A673 (cell line): ENCODE data around the gene WNT7A. TPM values are rescaled to one million over a fixed set of nuclear protein-coding genes. Genes with fewer than 3 reads are reported as not detected.

ENCODE experiments used
- BruUV-seq: library from RNA; stranded (reverse); fragments of 400-500 nt; replicated peaks from 2 replicates; lab custom pipeline; 2021; lab: Mats Ljungman, UMichigan
- CTCF ChIA-PET: fragments of 300-600 bp; sonication (Branson Sonifier 250); formaldehyde crosslinking; loops from one replicate; lab custom pipeline; 2022; ENCODE audit warnings: antibody characterized with exemption; lab: Charles Lee
- POLR2A ChIA-PET: fragments of 300-600 bp; sonication (Branson Sonifier 250); formaldehyde crosslinking; loops from one replicate; lab custom pipeline; 2022; ENCODE audit warnings: antibody characterized with exemption; ENCODE audit not compliant: low non-redundant PET; lab: Charles Lee
- DNase-seq: peaks from one replicate; pipeline ENCODE4 v3.0.0-alpha.2; 2015; ENCODE audit warnings: low spot score
- H3K27ac ChIP-seq: fragments of 200-600 bp; sonication (generic); 2 replicates; pipeline ENCODE4 v1.5.1; 2016; ENCODE audit warnings: mixed run types, low read depth, mild to moderate bottlenecking, mixed read lengths, antibody characterized with exemption, low read length; ENCODE audit not compliant: poor library complexity, severe bottlenecking
- H3K27me3 ChIP-seq: fragments of 200-600 bp; sonication (generic); replicated peaks from 2 replicates; pipeline ENCODE4 v1.6.1; 2017; ENCODE audit warnings: mixed run types, low read depth, mild to moderate bottlenecking, mixed read lengths, antibody characterized with exemption, low read length; ENCODE audit not compliant: insufficient read depth, poor library complexity
- H3K36me3 ChIP-seq: fragments of 200-600 bp; sonication (generic); 2 replicates; pipeline ENCODE4 v1.6.1; 2016; ENCODE audit warnings: mixed run types, mild to moderate bottlenecking, mixed read lengths, antibody characterized with exemption, low read length; ENCODE audit not compliant: insufficient read depth, poor library complexity, severe bottlenecking
- H3K4me1 ChIP-seq: fragments of 200-600 bp; sonication (generic); 2 replicates; pipeline ENCODE4 v1.6.1; 2017; ENCODE audit warnings: mixed run types, mild to moderate bottlenecking, mixed read lengths, antibody characterized with exemption, low read length; ENCODE audit not compliant: insufficient read depth, poor library complexity, severe bottlenecking
- H3K4me3 ChIP-seq: fragments of 200-600 bp; sonication (generic); 2 replicates; pipeline ENCODE4 v1.5.1; 2016; ENCODE audit warnings: low read depth, mixed run types, mild to moderate bottlenecking, mixed read lengths, low read length; ENCODE audit not compliant: poor library complexity, severe bottlenecking
- H3K9me3 ChIP-seq: fragments of 200-600 bp; sonication (generic); 2 replicates; pipeline ENCODE4 v1.6.1; 2016; ENCODE audit warnings: mixed run types, low read depth, mild to moderate bottlenecking, mixed read lengths, antibody characterized with exemption, low read length; ENCODE audit not compliant: poor library complexity, severe bottlenecking
- EZH2 ChIP-seq: fragments of 200-600 bp; sonication (generic); IDR thresholded peaks from 2 replicates; pipeline ENCODE4 v1.6.1; 2017; ENCODE audit warnings: borderline replicate concordance, low read depth, mild to moderate bottlenecking, mixed read lengths, antibody characterized with exemption, low read length; ENCODE audit not compliant: poor library complexity, severe bottlenecking
- intact Hi-C: fragments of 100-400 bp; cut with micrococcal nuclease; formaldehyde crosslinking; loops from one replicate; pipeline ENCODE4 v1.10.0; 2022; ENCODE audit not compliant: unreplicated experiment
- total RNA-seq: library from RNA; stranded (reverse); gene quantifications from 2 replicates; pipeline ENCODE4 v1.2.3, GENCODE V29; 2021
- TF ChIP-seq, protein P1 (sequence below): fragments of 300-800, 200-600 bp; sonication (generic); conservative IDR thresholded peaks from 2 replicates; pipeline ENCODE4 v1.5.1; 2017; ENCODE audit warnings: low read depth, mild to moderate bottlenecking, antibody characterized with exemption, low read length, moderate library complexity, mixed read lengths

The WNT7A gene
- total RNA-seq, 1 experiment from 2014 or later: not detected

DNA sequence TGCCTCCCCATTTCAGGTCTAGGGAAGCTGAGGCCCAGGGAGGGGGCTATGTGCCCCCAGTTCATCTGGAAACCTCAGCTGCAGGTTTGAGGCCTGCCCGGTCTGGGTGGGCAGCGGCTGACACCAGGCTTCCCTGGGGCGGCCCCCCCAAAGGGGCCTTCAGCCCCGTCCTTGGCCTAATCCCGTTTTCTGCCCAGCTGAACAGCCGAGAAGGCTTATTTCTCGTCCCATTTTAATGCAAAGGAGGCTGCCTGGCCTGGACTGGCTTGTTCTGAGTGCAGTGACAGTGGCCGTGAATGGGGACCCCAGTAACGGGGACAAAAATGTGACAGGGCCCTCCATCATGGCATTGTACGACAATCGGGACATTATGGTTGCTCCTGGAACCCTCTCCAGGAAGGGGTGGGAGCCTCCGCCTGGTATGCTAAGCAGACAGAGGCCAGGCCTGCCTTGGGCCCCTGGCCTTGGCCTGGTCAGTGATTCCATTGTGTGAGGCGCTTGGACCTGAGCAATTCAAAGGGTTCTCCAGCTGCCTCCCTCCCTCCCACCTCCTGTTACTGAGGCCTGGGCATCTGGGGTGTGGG lies 93.9 kb downstream of the WNT7A start:
- intact Hi-C loops: no loop called here
- no peaks in the 10 kb centered on the region for H3K9me3 ChIP-seq
- H3K36me3 ChIP-seq: no peaks in the 10 kb centered on the region
- H3K4me3 ChIP-seq: no peak overlapping the region
- H3K27ac ChIP-seq: no peak overlapping the region
- POLR2A ChIA-PET: no interaction called here
- no peak for DNase-seq
- peaks cover 51% of the 10 kb centered on the region for H3K27me3 ChIP-seq
- CTCF ChIA-PET: no interaction called here
- no peak for TF ChIP-seq EZH2
- TF ChIP-seq, protein P1, sequence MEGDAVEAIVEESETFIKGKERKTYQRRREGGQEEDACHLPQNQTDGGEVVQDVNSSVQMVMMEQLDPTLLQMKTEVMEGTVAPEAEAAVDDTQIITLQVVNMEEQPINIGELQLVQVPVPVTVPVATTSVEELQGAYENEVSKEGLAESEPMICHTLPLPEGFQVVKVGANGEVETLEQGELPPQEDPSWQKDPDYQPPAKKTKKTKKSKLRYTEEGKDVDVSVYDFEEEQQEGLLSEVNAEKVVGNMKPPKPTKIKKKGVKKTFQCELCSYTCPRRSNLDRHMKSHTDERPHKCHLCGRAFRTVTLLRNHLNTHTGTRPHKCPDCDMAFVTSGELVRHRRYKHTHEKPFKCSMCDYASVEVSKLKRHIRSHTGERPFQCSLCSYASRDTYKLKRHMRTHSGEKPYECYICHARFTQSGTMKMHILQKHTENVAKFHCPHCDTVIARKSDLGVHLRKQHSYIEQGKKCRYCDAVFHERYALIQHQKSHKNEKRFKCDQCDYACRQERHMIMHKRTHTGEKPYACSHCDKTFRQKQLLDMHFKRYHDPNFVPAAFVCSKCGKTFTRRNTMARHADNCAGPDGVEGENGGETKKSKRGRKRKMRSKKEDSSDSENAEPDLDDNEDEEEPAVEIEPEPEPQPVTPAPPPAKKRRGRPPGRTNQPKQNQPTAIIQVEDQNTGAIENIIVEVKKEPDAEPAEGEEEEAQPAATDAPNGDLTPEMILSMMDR: no peak
- no TSS peak for BruUV-seq
- H3K4me1 ChIP-seq: no peaks in the 10 kb centered on the region

DNA sequence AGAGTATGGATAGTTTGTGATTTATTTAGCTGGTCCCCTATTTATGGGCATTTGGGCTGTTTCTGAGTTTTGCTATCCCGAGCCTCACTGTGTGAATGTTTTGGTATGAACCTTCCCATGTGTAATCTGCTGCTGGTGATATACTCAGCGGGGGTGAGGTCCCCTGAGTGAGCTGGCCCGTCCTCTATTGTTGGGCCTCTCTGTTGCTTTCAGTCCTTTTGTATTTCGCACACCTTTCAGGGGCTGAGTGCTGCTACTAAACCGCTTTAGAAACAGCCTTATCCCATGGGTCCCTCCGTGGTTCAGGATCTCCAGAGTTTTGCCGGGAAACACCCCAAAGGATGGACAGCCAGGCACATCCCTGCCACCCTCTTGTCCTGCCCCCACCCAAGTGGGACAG lies 94.5 kb downstream of the WNT7A start:
- CTCF ChIA-PET: no interaction called here
- Histone ChIP-seq H3K27me3 (peaks cover 51% of the 10 kb centered on the region), H3K27ac (no peak overlapping the region), H3K36me3 (no peaks in the 10 kb centered on the region), H3K4me3 (no peak overlapping the region), H3K4me1 (no peaks in the 10 kb centered on the region), H3K9me3 (no peaks in the 10 kb centered on the region)
- no peak for TF ChIP-seq EZH2
- TF ChIP-seq, protein P1: no peak
- POLR2A ChIA-PET: no interaction called here
- DNase-seq: no peak
- intact Hi-C loops: no loop called here
- BruUV-seq: no TSS peak

DNA sequence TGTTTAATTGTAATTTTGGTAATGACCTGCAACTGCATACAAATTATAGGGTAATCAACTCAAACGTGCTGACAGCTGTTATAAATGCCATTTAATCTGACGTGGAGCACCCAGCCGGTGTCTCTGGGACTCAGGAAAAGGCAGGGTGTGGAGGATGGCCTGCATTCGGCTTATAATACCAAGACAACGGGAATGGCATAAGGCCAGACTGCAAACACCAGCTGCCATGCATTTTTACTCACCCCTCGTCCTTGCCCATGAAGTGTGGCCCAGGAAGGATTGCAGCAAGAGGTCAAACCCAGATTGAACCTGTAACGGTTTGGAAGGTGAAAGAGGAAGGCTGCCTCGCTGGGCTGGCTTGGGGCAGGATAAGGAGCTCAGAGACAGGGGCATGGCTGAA lies 96.4 kb downstream of the WNT7A start:
- Histone ChIP-seq H3K4me3 (no peak overlapping the region), H3K27ac (no peak overlapping the region), H3K9me3 (no peaks in the 10 kb centered on the region), H3K36me3 (no peaks in the 10 kb centered on the region), H3K27me3 (peaks cover 51% of the 10 kb centered on the region), H3K4me1 (no peaks in the 10 kb centered on the region)
- CTCF ChIA-PET: interaction anchor here (0.6 kb wide), 1 partner anchor 1064 kb away, joined by 6 read pairs; no protein-coding TSS in a partner anchor
- DNase-seq: no peak
- POLR2A ChIA-PET: no interaction called here
- BruUV-seq: no TSS peak
- TF ChIP-seq EZH2: no peak
- TF ChIP-seq, protein P1: no peak
- intact Hi-C loops: no loop called here
